ENCODE measurements around the gene LRRC8D. TPM values are rescaled to one million over a fixed set of nuclear protein-coding genes. Genes with fewer than 3 reads are reported as not detected.
A peak's percentile ranks its signal among the peaks of the same experiment; 100 is the strongest.

LRRC8D gene
- total and polyA plus RNA-seq, 9 donors: 5.0 to 14.1 (median 8.8) TPM

DNA sequence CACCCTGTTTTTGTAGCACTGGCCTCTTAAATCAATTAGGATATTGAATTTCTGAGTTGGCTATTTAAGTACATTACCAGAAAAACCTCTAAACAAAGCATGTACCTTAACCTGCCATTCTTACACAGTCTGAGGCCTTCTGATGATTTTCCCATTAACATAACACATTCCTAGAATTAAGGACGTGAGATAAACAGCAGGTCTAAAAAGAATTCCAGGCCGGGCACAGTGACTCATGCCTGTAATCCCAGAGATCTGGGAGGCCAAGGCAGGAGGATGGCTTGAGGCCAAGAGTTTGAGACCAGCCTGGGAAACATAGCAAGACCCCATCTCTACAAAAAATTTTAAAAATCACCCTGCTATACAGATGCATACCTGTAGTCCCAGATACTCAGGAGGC lies 18.0 kb upstream of the LRRC8D start:
- Histone ChIP-seq H3K27me3 (no peaks in the 10 kb centered on the region), H3K4me1 (ENCODE audit: insufficient read depth) (no peaks in the 10 kb centered on the region), H3K36me3 (no peaks in the 10 kb centered on the region), H3K4me3 (no peak overlapping the region), H3K27ac (no peak overlapping the region), H3K9me3 (no peaks in the 10 kb centered on the region)
- no peak for TF ChIP-seq POLR2A (IDR thresholded peaks at IDR 0.05)
- TF ChIP-seq EP300 (IDR thresholded peaks at IDR 0.05): no peak
- TF ChIP-seq, protein P1, sequence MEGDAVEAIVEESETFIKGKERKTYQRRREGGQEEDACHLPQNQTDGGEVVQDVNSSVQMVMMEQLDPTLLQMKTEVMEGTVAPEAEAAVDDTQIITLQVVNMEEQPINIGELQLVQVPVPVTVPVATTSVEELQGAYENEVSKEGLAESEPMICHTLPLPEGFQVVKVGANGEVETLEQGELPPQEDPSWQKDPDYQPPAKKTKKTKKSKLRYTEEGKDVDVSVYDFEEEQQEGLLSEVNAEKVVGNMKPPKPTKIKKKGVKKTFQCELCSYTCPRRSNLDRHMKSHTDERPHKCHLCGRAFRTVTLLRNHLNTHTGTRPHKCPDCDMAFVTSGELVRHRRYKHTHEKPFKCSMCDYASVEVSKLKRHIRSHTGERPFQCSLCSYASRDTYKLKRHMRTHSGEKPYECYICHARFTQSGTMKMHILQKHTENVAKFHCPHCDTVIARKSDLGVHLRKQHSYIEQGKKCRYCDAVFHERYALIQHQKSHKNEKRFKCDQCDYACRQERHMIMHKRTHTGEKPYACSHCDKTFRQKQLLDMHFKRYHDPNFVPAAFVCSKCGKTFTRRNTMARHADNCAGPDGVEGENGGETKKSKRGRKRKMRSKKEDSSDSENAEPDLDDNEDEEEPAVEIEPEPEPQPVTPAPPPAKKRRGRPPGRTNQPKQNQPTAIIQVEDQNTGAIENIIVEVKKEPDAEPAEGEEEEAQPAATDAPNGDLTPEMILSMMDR (IDR thresholded peaks at IDR 0.05): no peak
- DNase-seq: no peak
- 41 to 60% (median 58%) methylated on average over 2 of the region's 2 CpGs for WGBS, 3 donors
- intact Hi-C loops (cut with DNase I): loop anchor here in 1 of 4 donors (5.0 kb wide), 1 partner anchor 184 kb away; no protein-coding TSS in a partner anchor

DNA sequence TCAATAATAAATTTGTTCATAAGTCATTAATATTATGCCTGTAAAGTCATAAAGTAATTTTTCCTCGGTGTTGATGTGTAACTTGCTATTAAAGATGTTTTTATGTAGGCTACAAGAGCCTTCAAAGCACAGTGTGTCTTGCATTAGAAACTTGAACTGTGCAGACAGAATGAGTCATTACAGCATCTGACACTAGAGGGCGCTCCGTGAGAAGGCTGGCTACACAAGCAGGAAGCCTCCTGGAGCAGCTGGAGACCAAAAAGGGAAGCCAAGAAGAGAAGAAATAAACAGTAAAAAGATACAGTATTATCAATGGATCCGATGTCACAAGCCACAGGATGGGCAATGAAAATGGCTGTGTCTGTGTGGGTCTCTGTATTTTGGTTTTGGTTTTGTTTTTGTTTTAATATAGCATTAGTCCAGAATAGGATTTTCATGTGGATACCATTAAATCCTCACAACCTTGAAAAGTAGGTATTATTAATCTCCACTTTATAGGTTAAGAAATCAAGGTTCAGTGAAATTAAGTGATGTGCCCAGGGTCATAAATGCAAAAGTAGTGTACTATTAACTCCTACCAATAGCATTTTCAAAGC lies 16.1 kb upstream of the LRRC8D start:
- H3K9me3 ChIP-seq: no peaks in the 10 kb centered on the region
- H3K4me1 ChIP-seq (ENCODE audit: insufficient read depth): no peaks in the 10 kb centered on the region
- peak; percentile 75 to 85 (median 78) for DNase-seq
- no peaks in the 10 kb centered on the region for H3K27me3 ChIP-seq
- H3K36me3 ChIP-seq: no peaks in the 10 kb centered on the region
- no peak overlapping the region for H3K27ac ChIP-seq
- 0% methylated on average over 4 of the region's 4 CpGs for WGBS, 3 donors
- TF ChIP-seq POLR2A (IDR thresholded peaks at IDR 0.05): no peak
- no peak for TF ChIP-seq EP300 (IDR thresholded peaks at IDR 0.05)
- TF ChIP-seq, protein P1 (IDR thresholded peaks at IDR 0.05): peak; percentile 51 to 76 (median 70)
- intact Hi-C loops (cut with DNase I): loop anchor here (2.0 to 5.0 kb wide), 2 partner anchors 182 to 183 kb away; no protein-coding TSS in a partner anchor
- no peak overlapping the region for H3K4me3 ChIP-seq

DNA sequence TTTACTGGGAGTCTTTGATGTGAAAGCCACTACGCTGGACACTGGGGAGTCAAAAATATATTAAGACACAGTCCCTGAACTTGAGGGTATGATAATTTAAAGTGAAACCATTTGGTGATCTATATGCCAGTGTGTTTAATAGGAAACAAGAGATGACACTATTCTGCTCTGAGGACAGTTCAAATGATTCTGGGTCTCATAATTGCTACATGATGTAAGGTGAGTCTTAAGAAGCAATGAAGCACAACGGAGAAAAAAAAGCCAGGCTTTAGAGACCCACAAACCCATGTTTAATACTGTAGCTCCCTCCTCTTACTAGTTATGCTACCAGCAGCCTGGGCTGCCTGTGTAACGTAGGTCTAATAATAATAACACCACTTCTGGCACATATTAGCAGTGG lies 14.2 kb upstream of the LRRC8D start:
- Histone ChIP-seq H3K9me3 (no peaks in the 10 kb centered on the region), H3K27me3 (no peaks in the 10 kb centered on the region), H3K4me3 (no peak overlapping the region), H3K27ac (no peak overlapping the region), H3K4me1 (ENCODE audit: insufficient read depth) (no peaks in the 10 kb centered on the region), H3K36me3 (no peaks in the 10 kb centered on the region)
- intact Hi-C loops (cut with DNase I): loop anchor here in 1 of 4 donors (5.0 kb wide), 1 partner anchor 181 kb away; no protein-coding TSS in a partner anchor
- 76 to 86% (median 82%) methylated on average over 3 of the region's 3 CpGs for WGBS, 3 donors
- DNase-seq: no peak
- TF ChIP-seq EP300 (IDR thresholded peaks at IDR 0.05) (no peak), POLR2A (IDR thresholded peaks at IDR 0.05) (no peak)
- TF ChIP-seq, protein P1 (IDR thresholded peaks at IDR 0.05): no peak

DNA sequence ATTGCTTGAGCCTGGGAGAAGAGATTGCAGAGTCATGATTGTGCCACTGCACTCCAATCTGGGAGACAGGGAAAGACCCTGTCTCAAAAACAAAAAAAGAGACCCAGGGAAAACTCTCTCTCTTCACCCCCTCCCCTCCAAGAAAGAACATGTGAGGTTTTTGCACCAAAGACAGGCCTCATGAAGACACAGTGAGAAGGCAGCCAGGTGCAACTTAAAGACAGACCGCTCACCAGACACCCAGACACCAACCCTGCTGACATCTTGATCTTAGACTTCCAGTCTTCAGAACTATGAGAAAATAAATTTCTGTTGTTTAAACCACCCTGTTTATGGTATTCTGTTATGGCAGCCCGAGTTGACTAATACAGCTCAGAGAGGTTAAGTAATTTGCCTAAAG lies 13.3 kb upstream of the LRRC8D start:
- intact Hi-C loops (cut with DNase I): loop anchor here in 1 of 4 donors (5.0 kb wide), 1 partner anchor 180 kb away; no protein-coding TSS in a partner anchor
- Histone ChIP-seq H3K27ac (no peak overlapping the region), H3K36me3 (no peaks in the 10 kb centered on the region), H3K27me3 (no peaks in the 10 kb centered on the region), H3K9me3 (no peaks in the 10 kb centered on the region), H3K4me1 (ENCODE audit: insufficient read depth) (no peaks in the 10 kb centered on the region), H3K4me3 (no peak overlapping the region)
- no peak for TF ChIP-seq EP300 (IDR thresholded peaks at IDR 0.05)
- no peak for TF ChIP-seq POLR2A (IDR thresholded peaks at IDR 0.05)
- TF ChIP-seq, protein P1 (IDR thresholded peaks at IDR 0.05): no peak
- DNase-seq: no peak
- WGBS, 3 donors: 87 to 88% (median 88%) methylated on average over 2 of the region's 2 CpGs

All from ovary (tissue), 9 donors.